ENCODE data around the gene CNIH2. TPM values are rescaled to one million over a fixed set of nuclear protein-coding genes. Genes with fewer than 3 reads are reported as not detected.

Gene CNIH2
- total RNA-seq, 2 experiments from 2014 or later, result 4.1 to 6.2 TPM

- CTCF ChIA-PET, result interaction anchor here (1.0 to 1.4 kb wide), 2 partner anchors 9 to 10 kb away, joined by 3 to 4 read pairs; no protein-coding TSS in a partner anchor
- Mint-ChIP-seq H3K27ac (peak overlapping the region; percentile 33), H3K4me1 (ENCODE audit: low read depth) (peaks cover 67% of the 10 kb centered on the region), H3K27me3 (no peaks in the 10 kb centered on the region), H3K36me3 (ENCODE audit: low read depth) (no peaks in the 10 kb centered on the region), H3K4me3 (no peak overlapping the region), H3K9me3 (no peaks in the 10 kb centered on the region)
- Histone ChIP-seq H3K4me1 (ENCODE audit: insufficient read depth, low read length) (peaks cover 44% of the 10 kb centered on the region), H3K36me3 (ENCODE audit: insufficient read depth, low read length) (no peaks in the 10 kb centered on the region), H3K4me3 (ENCODE audit: low read length) (no peak overlapping the region), H3K27me3 (ENCODE audit: control insufficient read depth in 1 of 2, insufficient read depth in 2 of 2, low read length in 2 of 2) (no peaks in the 10 kb centered on the region), H3K27ac (ENCODE audit: low read depth in 1 of 2, low read length in 2 of 2) (no peak overlapping the region), H3K9me3 (ENCODE audit: control insufficient read depth in 1 of 2, insufficient read depth in 1 of 2, low read length in 2 of 2) (no peaks in the 10 kb centered on the region)
- POLR2A ChIA-PET, result interaction anchor here (1.3 kb wide), 1 partner anchor 9 kb away, joined by 6 read pairs; no protein-coding TSS in a partner anchor
- ATAC-seq (ENCODE audit: poor library complexity), result no peak
- no peak for DNase-seq
- intact Hi-C loops (cut with DNase I, micrococcal nuclease), result no loop called here
- TF ChIP-seq, protein P1, sequence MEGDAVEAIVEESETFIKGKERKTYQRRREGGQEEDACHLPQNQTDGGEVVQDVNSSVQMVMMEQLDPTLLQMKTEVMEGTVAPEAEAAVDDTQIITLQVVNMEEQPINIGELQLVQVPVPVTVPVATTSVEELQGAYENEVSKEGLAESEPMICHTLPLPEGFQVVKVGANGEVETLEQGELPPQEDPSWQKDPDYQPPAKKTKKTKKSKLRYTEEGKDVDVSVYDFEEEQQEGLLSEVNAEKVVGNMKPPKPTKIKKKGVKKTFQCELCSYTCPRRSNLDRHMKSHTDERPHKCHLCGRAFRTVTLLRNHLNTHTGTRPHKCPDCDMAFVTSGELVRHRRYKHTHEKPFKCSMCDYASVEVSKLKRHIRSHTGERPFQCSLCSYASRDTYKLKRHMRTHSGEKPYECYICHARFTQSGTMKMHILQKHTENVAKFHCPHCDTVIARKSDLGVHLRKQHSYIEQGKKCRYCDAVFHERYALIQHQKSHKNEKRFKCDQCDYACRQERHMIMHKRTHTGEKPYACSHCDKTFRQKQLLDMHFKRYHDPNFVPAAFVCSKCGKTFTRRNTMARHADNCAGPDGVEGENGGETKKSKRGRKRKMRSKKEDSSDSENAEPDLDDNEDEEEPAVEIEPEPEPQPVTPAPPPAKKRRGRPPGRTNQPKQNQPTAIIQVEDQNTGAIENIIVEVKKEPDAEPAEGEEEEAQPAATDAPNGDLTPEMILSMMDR (IDR thresholded peaks at IDR 0.05), result no peak
These were observed 43.6 kb downstream of the CNIH2 start for GRCh38 chr11:66321606-66322005.

GRCh38 chr11:66322732-66323427 lies 44.9 kb downstream of the CNIH2 start:
- Histone ChIP-seq H3K36me3 (ENCODE audit: insufficient read depth, low read length) (no peaks in the 10 kb centered on the region), H3K27ac (ENCODE audit: low read depth in 1 of 2, low read length in 2 of 2) (no peak overlapping the region), H3K4me3 (ENCODE audit: low read length) (no peak overlapping the region), H3K27me3 (ENCODE audit: control insufficient read depth in 1 of 2, insufficient read depth in 2 of 2, low read length in 2 of 2) (no peaks in the 10 kb centered on the region), H3K4me1 (ENCODE audit: insufficient read depth, low read length) (peaks cover 49% of the 10 kb centered on the region), H3K9me3 (ENCODE audit: control insufficient read depth in 1 of 2, insufficient read depth in 1 of 2, low read length in 2 of 2) (no peaks in the 10 kb centered on the region)
- Mint-ChIP-seq H3K4me1 (ENCODE audit: low read depth) (peaks cover 70% of the 10 kb centered on the region), H3K36me3 (ENCODE audit: low read depth) (no peaks in the 10 kb centered on the region), H3K9me3 (no peaks in the 10 kb centered on the region), H3K27ac (peak overlapping the region; percentile 3), H3K4me3 (no peak overlapping the region), H3K27me3 (no peaks in the 10 kb centered on the region)
- TF ChIP-seq, protein P1 (IDR thresholded peaks at IDR 0.05), result no peak
- intact Hi-C loops (cut with DNase I, micrococcal nuclease), result no loop called here
- ChIA-PET POLR2A (no interaction called here), CTCF (interaction anchor here (1.4 kb wide), 1 partner anchor 10 kb away, joined by 3 read pairs; no protein-coding TSS in a partner anchor)
- DNase-seq (no peak), ATAC-seq (ENCODE audit: poor library complexity) (no peak)

DNA sequence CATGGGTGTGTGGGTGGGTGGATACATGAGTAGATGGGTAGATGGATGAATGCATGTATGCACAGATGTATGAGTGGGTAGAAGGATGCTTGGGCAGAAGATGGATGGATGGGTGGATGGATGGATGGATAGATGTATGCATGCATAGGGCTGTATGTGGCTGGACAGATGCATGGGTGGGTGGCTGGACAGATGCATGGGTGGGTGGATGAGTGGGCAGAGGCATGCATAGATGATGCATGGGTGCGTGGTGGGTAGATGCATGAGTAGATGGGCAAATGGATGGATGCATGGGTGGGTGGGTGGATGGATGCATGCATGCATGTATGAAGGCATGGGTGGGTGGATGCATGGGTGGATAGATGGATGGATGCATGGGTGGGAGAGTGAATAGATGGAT lies 45.7 kb downstream of the CNIH2 start:
- Histone ChIP-seq H3K27me3 (ENCODE audit: control insufficient read depth in 1 of 2, insufficient read depth in 2 of 2, low read length in 2 of 2) (no peaks in the 10 kb centered on the region), H3K9me3 (ENCODE audit: control insufficient read depth in 1 of 2, insufficient read depth in 1 of 2, low read length in 2 of 2) (no peaks in the 10 kb centered on the region), H3K36me3 (ENCODE audit: insufficient read depth, low read length) (no peaks in the 10 kb centered on the region), H3K27ac (ENCODE audit: low read depth in 1 of 2, low read length in 2 of 2) (no peak overlapping the region), H3K4me3 (ENCODE audit: low read length) (no peak overlapping the region), H3K4me1 (ENCODE audit: insufficient read depth, low read length) (peaks cover 49% of the 10 kb centered on the region)
- intact Hi-C loops (cut with DNase I, micrococcal nuclease), result no loop called here
- CTCF ChIA-PET, result no interaction called here
- TF ChIP-seq, protein P1 (IDR thresholded peaks at IDR 0.05), result no peak
- Mint-ChIP-seq H3K4me3 (no peak overlapping the region), H3K4me1 (ENCODE audit: low read depth) (peaks cover 70% of the 10 kb centered on the region), H3K36me3 (ENCODE audit: low read depth) (no peaks in the 10 kb centered on the region), H3K9me3 (no peaks in the 10 kb centered on the region), H3K27ac (no peak overlapping the region), H3K27me3 (no peaks in the 10 kb centered on the region)
- ATAC-seq (ENCODE audit: poor library complexity), result no peak
- DNase-seq, result no peak
- POLR2A ChIA-PET, result interaction anchor here (0.7 kb wide), 1 partner anchor 11 kb away, joined by 3 read pairs; no protein-coding TSS in a partner anchor

Data from CD4-positive, alpha-beta T cell (primary cell).